Stimulated activated CD4-positive, alpha-beta T cell treated with anti-CD3 and anti-CD28 coated beads, TNF-alpha, amount 100 ng/mL, for 4 hours (primary cell): ENCODE results near the gene SMAD1.

Source experiments
- DNase-seq, 3 experiments: peaks; one replicate each; pipeline ENCODE4 v3.0.0-alpha.2; 2020; ENCODE audit warnings: low read depth in 3 of 3

The SMAD1 gene

GRCh38 chr4:145481164-145481941 is at the start of gene SMAD1:
TSS of gene SMAD1 (plus strand) at chr4:145481853. CDS start at chr4:145514614, 32,761 bp downstream.
- DNase-seq: peak in 2 of 3 experiments; percentile 13 to 31

- DNase-seq: no peak
Measured at GRCh38 chr4:145433684-145434083, 48.0 kb upstream of the SMAD1 start.

GRCh38 chr4:145435646-145436045 is 46.0 kb upstream of the SMAD1 start:
- DNase-seq: no peak

GRCh38 chr4:145436114-145436513 is 45.5 kb upstream of the SMAD1 start:
- no peak for DNase-seq

- DNase-seq: no peak
Measured at GRCh38 chr4:145436796-145437195, 44.9 kb upstream of the SMAD1 start.

GRCh38 chr4:145437466-145437865 is 44.2 kb upstream of the SMAD1 start:
- no peak for DNase-seq

GRCh38 chr4:145438298-145438697 is 43.4 kb upstream of the SMAD1 start:
- DNase-seq: no peak

- DNase-seq: no peak
Measured at GRCh38 chr4:145440292-145441007, 41.2 kb upstream of the SMAD1 start.

GRCh38 chr4:145446184-145446583 is 35.5 kb upstream of the SMAD1 start:
- DNase-seq: no peak

GRCh38 chr4:145451895-145452294 is 29.8 kb upstream of the SMAD1 start:
- DNase-seq: no peak

GRCh38 chr4:145452447-145453162 is 29.0 kb upstream of the SMAD1 start:
- no peak for DNase-seq

GRCh38 chr4:145453163-145453520 is 28.5 kb upstream of the SMAD1 start:
- DNase-seq: no peak

GRCh38 chr4:145473203-145473602 is 8.4 kb upstream of the SMAD1 start:
- no peak for DNase-seq

GRCh38 chr4:145480257-145480656 is 1.4 kb upstream of the SMAD1 start:
- no peak for DNase-seq

- no peak for DNase-seq
Measured at GRCh38 chr4:145481942-145482208, 222 bp downstream of the SMAD1 start.

GRCh38 chr4:145482209-145483037 is 770 bp downstream of the SMAD1 start:
- peak; percentile 49 to 67 (median 55) for DNase-seq

- no peak for DNase-seq
Measured at GRCh38 chr4:145483514-145483913, 1.9 kb downstream of the SMAD1 start.

- DNase-seq: no peak
Measured at GRCh38 chr4:145484225-145484846, 2.7 kb downstream of the SMAD1 start.

GRCh38 chr4:145485120-145485519 is 3.5 kb downstream of the SMAD1 start:
- DNase-seq: no peak

GRCh38 chr4:145486603-145487002 is 5.0 kb downstream of the SMAD1 start:
- no peak for DNase-seq

GRCh38 chr4:145487631-145488030 is 6.0 kb downstream of the SMAD1 start:
- DNase-seq: no peak

- no peak for DNase-seq
Measured at GRCh38 chr4:145488310-145488709, 6.7 kb downstream of the SMAD1 start.
